Measurements from ENCODE around the gene ELAVL4.

DNA sequence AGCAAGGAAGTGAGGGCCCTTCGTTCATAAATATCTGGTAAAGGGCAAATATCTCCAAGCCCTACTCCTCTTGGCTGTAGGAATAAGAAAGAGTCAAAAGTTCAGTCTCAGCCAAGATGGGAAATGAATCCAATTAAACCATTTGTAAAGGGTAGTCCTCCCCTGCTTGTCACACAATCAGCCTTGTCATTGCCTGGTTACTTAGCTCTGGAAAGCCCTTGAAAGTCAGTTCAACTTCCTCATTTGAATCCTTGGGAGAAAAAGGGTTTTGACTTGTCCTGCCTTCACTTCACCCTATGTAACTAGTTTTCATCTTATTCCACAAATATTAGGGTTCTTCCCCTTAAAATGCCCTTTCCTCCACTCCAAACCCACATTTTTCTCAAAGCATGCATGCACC lies 100.0 kb downstream of the ELAVL4 start:
- TF ChIP-seq CTCF (IDR thresholded peaks at IDR 0.05): no peak
- no peak for TF ChIP-seq POLR2A (IDR thresholded peaks at IDR 0.05)
